Activated T-cell treated with anti-CD3 and anti-CD28 coated beads for 1 hour (primary cell): ENCODE data around the gene ATP1A2.

ENCODE experiments used
- DNase-seq: peaks from one replicate; pipeline ENCODE4 v3.0.0-alpha.2; 2020; ENCODE audit warnings: low read depth

ATP1A2 gene

GRCh38 chr1:160146107-160146506 is 30.5 kb downstream of the ATP1A2 start:
- no peak for DNase-seq

- no peak for DNase-seq
Observed at GRCh38 chr1:160148121-160148520, 32.6 kb downstream of the ATP1A2 start.

GRCh38 chr1:160149233-160149632 is 33.7 kb downstream of the ATP1A2 start:
- DNase-seq = no peak

GRCh38 chr1:160149716-160150115 is 34.2 kb downstream of the ATP1A2 start:
- no peak for DNase-seq

- no peak for DNase-seq
Observed at GRCh38 chr1:160151303-160151702, 35.7 kb downstream of the ATP1A2 start, which contains the start of gene ATP1A4. TSS of gene ATP1A4 (plus strand) at chr1:160151603. CDS start at chr1:160152041, 438 bp downstream.

- no peak for DNase-seq
Observed at GRCh38 chr1:160154790-160155189, 39.2 kb downstream of the ATP1A2 start.

- no peak for DNase-seq
Observed at GRCh38 chr1:160156361-160156760, 40.8 kb downstream of the ATP1A2 start.

- DNase-seq = no peak
Observed at GRCh38 chr1:160157174-160157573, 41.6 kb downstream of the ATP1A2 start.

- DNase-seq = no peak
Observed at GRCh38 chr1:160158031-160158430, 42.5 kb downstream of the ATP1A2 start.

GRCh38 chr1:160158534-160158933 is 43.0 kb downstream of the ATP1A2 start:
- DNase-seq = no peak

- DNase-seq = no peak
Observed at GRCh38 chr1:160159846-160160245, 44.3 kb downstream of the ATP1A2 start.

GRCh38 chr1:160161965-160162705 is 46.6 kb downstream of the ATP1A2 start:
- DNase-seq = no peak

- no peak for DNase-seq
Observed at GRCh38 chr1:160162931-160163330, 47.4 kb downstream of the ATP1A2 start.

GRCh38 chr1:160163615-160164014 is 48.1 kb downstream of the ATP1A2 start:
- DNase-seq = no peak

- no peak for DNase-seq
Observed at GRCh38 chr1:160164121-160164520, 48.6 kb downstream of the ATP1A2 start.

GRCh38 chr1:160166166-160166868 is 50.8 kb downstream of the ATP1A2 start:
- DNase-seq = no peak

- DNase-seq = no peak
Observed at GRCh38 chr1:160167056-160167455, 51.5 kb downstream of the ATP1A2 start.

- no peak for DNase-seq
Observed at GRCh38 chr1:160167580-160167979, 52.0 kb downstream of the ATP1A2 start.

- DNase-seq = no peak
Observed at GRCh38 chr1:160168016-160168415, 52.5 kb downstream of the ATP1A2 start.

GRCh38 chr1:160168609-160169369 is 53.2 kb downstream of the ATP1A2 start:
- no peak for DNase-seq

- no peak for DNase-seq
Observed at GRCh38 chr1:160169553-160170399, 54.2 kb downstream of the ATP1A2 start.

GRCh38 chr1:160171354-160171753 is 55.8 kb downstream of the ATP1A2 start:
- no peak for DNase-seq
